Mucosa of descending colon (tissue), 3 donors: ENCODE data around the gene REST. TPM values are rescaled to one million over a fixed set of nuclear protein-coding genes. Genes with fewer than 3 reads are reported as not detected.
A peak's percentile ranks its signal among the peaks of the same experiment; 100 is the strongest.

Experiments
- ATAC-seq: fragments of 200-7000 bp; cut with Tn5 transposase; one replicate; pipeline ENCODE4 v1.9.1; 2020; ENCODE audit warnings: mild to moderate bottlenecking, moderate library complexity
- DNase-seq, 3 donors: peaks; one replicate each; pipeline ENCODE4 v3.0.0-alpha.2; 2020
- H3K36me3 ChIP-seq: fragments of 200-600 bp; one replicate; pipeline ENCODE4 v1.8.0; 2021; ENCODE audit warnings: low read depth, mild to moderate bottlenecking
- H3K4me1 ChIP-seq: fragments of 200-600 bp; one replicate; pipeline ENCODE4 v1.8.0; 2021; ENCODE audit warnings: low read depth, mild to moderate bottlenecking
- H3K4me3 ChIP-seq: fragments of 200-600 bp; one replicate; pipeline ENCODE4 v1.8.0; 2021; ENCODE audit warnings: mild to moderate bottlenecking
- H3K9me3 ChIP-seq: fragments of 200-600 bp; one replicate; pipeline ENCODE4 v1.8.0; 2021; ENCODE audit warnings: mild to moderate bottlenecking
- CTCF ChIP-seq: fragments of 200-600 bp; IDR thresholded peaks from one replicate; pipeline ENCODE4 v1.8.0; 2022; ENCODE audit warnings: antibody characterized with exemption, mild to moderate bottlenecking
- intact Hi-C, 2 donors: fragments of 100-400 bp; cut with DNase I in 1 of 2; cut with micrococcal nuclease in 1 of 2; formaldehyde crosslinking; loops; one replicate each; pipeline versions ENCODE4 v1.11.0 to v1.11.1; 2022; cut with DNase I, micrococcal nuclease
- total RNA-seq, 3 donors: library from RNA; stranded (reverse); fragmentation: NEBNext Ultra II Directional in 2 of 3; extraction: Animal tissue kit (Norgen Biotek cat#: 25700) in 2 of 3; gene quantifications; one replicate each; pipeline versions ENCODE4 v1.2.1 to v1.2.4, GENCODE V29; 2021 to 2023
- donor health status: DM: no; HTN: no; CAD: no; lungs with moderate emphysema.
- donor health status: DM: no; HTN: no; CAD: no.
- donor health status: DM: no; HTN: yes; CAD: no.

REST gene
- total RNA-seq, 3 donors from 2014 or later: 26.8 to 37.6 (median 28.4) TPM

DNA sequence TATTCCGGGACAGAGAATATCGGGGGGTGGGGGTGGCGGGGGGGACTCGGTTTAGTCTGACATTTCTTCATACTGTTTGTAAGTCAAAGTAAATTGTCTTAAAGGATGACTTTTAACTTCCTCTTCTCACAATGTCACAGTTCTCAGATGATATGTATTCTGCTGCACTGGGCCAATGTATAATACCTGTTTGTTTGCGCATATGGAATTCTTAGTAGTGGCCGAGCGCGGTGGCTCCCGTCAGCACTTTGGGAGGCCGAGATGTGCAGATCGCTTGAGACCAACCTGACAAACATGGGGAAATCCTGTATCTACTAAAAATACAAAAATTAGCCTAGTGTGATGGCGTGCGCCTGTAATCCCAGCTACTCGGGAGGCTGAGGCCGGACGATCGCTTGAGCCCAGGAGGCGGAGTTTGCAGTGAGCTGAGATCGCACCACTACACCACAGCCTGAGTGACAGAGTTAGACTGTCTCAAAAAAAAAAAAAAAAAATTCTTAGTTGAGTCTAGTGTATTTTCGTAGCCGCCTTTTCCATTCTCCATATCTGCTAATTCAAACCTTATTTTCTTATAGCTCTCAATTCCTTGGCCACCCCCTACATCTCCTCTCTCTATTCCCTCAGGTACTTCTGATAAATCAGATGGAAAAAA, 71.8 kb downstream of the REST start:
- peaks cover 29% of the 10 kb centered on the region for H3K4me1 ChIP-seq
- ATAC-seq: no peak
- peak; percentile 40 to 63 (median 41) for DNase-seq
- H3K4me3 ChIP-seq: peak overlapping the region; percentile 66
- H3K36me3 ChIP-seq: no peaks in the 10 kb centered on the region
- H3K9me3 ChIP-seq: no peaks in the 10 kb centered on the region
- TF ChIP-seq CTCF: no peak
- intact Hi-C loops: no loop called here

DNA sequence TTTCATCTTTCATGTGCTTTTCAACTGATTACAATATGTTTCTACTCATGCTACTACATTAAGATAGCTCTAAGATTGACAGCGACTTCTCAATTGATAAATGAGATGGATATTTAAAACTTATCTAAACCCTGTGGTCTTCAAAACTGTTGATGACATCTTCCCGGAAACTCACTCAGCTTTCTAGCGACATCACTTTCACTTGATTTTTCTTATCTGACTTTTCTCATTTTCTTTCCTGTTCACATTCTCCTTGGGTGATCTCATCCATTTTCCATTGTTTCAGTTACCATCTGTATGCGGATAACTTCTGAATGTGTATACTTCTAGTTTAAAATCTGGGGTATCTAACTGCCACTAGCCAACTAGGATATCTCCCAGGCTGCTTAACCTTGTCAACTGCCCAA, 74.1 kb downstream of the REST start:
- Histone ChIP-seq H3K9me3 (no peaks in the 10 kb centered on the region), H3K4me1 (peaks cover 22% of the 10 kb centered on the region), H3K36me3 (no peaks in the 10 kb centered on the region), H3K4me3 (no peak overlapping the region)
- no peak for TF ChIP-seq CTCF
- ATAC-seq (no peak), DNase-seq (no peak)
- intact Hi-C loops: no loop called here

DNA sequence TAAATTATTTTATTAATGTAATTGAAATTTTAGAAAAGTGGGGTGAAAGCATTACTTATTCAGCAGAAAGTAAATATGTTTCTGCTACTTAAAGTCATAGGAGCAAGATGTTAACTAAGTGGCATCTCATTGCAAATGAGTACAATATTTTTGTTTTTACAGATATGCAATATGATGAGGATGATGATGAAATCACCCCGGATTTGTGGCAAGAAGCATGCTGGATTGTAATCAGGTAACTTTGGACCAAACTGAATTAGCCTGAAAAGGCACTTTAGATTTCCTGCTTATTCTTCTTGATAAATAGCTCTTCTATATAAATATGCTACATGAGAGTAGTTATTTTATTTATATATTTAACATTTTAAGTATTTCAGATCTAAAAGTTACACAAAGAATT, 78.5 kb downstream of the REST start:
- no peak for TF ChIP-seq CTCF
- ATAC-seq (no peak), DNase-seq (no peak)
- H3K9me3 ChIP-seq: no peaks in the 10 kb centered on the region
- H3K36me3 ChIP-seq: no peaks in the 10 kb centered on the region
- peaks cover 6% of the 10 kb centered on the region for H3K4me1 ChIP-seq
- no peak overlapping the region for H3K4me3 ChIP-seq
- intact Hi-C loops: no loop called here

DNA sequence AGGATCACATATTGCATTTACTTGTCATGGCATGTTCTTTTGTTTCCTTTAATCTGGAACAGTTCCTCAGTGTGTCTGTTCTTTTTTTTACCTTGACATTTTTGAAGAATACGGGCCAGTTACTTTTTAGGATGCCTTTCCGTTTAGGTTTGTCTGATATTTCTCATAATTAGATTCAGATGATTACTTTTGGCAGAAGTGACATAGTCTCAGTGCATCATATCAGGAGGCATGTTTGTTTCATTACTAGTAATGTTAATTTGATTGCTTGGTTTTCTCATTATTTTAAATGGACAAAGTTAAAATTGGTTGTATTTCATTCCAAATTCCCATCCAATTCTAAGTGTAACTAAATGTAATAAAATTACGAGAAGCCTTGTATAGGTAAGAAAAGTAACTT, 79.3 kb downstream of the REST start:
- TF ChIP-seq CTCF: no peak
- ATAC-seq (no peak), DNase-seq (no peak)
- intact Hi-C loops: no loop called here
- Histone ChIP-seq H3K4me1 (no peaks in the 10 kb centered on the region), H3K36me3 (no peaks in the 10 kb centered on the region), H3K9me3 (no peaks in the 10 kb centered on the region), H3K4me3 (no peak overlapping the region)

DNA sequence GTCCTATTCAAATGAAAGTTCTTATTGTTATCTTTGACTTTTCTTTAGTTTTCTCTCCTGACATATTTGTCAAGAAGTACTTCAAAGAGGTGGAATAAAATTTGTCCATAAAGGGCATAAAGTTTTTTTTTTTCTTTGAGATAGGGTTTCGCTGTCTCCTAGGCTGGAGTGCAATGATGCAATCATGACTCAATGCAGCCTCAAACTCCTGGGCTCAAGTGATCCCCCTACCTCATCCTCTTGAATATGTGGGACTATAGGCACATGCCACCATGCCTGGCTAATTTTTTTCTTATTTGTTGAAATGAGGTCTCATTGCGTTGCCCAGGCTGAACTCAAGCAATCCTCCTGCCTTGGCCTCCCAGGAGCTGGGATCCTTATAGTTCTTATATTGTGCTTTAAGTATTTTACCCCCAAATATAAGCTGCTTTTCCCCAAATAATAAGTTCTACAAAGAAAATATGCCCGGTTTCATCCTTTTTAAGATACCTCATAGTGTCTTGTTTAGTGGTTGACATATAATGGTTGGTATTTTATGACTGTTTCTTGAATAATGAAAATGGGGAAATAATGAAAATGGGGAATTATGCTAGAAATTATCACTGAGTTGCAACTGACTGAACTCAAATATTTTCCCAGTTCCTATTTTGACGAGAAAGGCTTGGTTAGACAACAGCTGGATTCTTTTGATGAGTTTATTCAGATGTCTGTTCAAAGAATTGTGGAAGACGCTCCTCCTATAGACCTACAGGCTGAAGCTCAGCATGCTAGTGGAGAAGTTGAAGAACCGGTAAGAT, 82.6 kb downstream of the REST start:
- ATAC-seq: no peak
- Histone ChIP-seq H3K36me3 (no peaks in the 10 kb centered on the region), H3K4me3 (no peak overlapping the region), H3K9me3 (no peaks in the 10 kb centered on the region), H3K4me1 (no peaks in the 10 kb centered on the region)
- no peak for DNase-seq
- no peak for TF ChIP-seq CTCF
- intact Hi-C loops: no loop called here
